GM13976 (cell line): Measurements from ENCODE around the gene METTL26.

ENCODE experiments used
- DNase-seq: peaks from one replicate; pipeline ENCODE4 v3.0.0; 2012; ENCODE audit warnings: low spot score
- CTCF ChIP-seq: IDR thresholded peaks from 2 replicates; pipeline ENCODE4 v1.5.1; 2012; ENCODE audit warnings: borderline replicate concordance, mild to moderate bottlenecking; ENCODE audit not compliant: insufficient read depth; ENCODE audit errors: extremely low read depth, missing control alignments, control extremely low read depth
- in situ Hi-C: fragments of 300-500 bp; cut with MboI; formaldehyde crosslinking; loops from one replicate; pipeline ENCODE4 v1.12.0; 2022; ENCODE audit warnings: low sequenced_read_pairs, mixed read lengths, inconsistent platforms; ENCODE audit not compliant: unreplicated experiment

METTL26 gene

DNA sequence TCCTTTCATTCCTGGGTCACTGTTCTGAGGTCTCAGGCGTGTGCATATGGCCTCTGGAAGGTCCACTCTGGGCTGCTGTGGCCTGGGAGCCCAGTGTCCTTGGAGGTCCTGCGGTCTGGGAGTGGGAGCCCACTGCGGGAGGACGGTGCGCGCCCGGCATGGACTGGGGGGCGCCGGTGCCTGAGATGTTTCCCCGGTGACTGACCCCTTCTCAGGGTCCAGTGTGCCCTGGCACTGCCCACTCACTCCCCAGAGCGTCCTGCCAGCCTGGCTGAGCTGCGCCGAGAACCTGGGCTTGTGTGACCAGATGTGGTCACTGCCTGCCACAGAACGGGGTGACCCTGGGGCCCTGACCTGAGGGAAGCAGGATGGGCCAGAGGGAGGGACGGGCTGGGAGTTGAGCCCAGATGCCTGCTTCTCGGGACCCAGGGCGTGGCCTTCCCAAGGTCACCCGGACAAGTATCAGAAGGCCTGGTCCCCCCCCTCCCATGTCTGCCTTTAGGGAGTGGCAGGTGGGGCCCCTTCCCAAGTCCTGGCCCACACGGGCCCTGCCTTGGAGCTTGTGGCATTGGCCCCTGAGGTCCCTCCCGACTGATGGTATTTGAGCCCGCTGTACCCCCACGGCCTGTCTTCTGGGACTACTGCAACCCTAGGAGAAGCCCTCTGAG lies 38.2 kb upstream of the METTL26 start:
- no peak for DNase-seq
- no peak for TF ChIP-seq CTCF
- in situ Hi-C loops = no loop called here

DNA sequence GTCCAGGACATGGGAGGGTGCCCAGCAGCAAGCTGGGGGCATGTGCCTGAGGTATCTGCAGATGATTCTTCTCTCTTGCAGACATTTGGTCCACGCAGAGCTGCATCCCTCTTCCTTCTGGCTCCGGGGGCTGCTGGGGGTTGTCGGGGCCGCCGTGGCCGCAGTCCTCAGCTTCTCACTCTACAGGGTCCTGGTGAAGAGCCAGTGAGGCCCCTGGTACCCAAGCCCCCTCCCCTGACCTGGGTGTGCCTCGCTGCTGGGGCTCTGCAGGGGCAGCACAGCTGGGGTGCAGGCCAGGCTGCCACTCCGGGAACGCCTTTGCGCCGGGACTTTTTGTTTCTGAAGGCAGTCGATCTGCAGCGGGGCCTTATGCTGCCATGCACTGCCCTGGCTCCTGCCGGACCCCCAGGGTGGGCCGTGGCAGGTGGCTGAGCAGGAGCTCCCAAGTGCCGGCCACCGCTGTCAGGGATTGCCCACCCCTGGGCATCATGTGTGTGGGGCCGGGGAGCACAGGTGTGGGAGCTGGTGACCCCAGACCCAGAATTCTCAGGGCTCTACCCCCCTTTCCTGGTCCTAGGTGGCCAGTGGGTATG lies 37.4 kb upstream of the METTL26 start:
- DNase-seq = no peak
- no peak for TF ChIP-seq CTCF
- in situ Hi-C loops = no loop called here

GRCh38 chr16:672851-673250 lies 36.7 kb upstream of the METTL26 start:
- DNase-seq = no peak
- in situ Hi-C loops = no loop called here
- no peak for TF ChIP-seq CTCF

DNA sequence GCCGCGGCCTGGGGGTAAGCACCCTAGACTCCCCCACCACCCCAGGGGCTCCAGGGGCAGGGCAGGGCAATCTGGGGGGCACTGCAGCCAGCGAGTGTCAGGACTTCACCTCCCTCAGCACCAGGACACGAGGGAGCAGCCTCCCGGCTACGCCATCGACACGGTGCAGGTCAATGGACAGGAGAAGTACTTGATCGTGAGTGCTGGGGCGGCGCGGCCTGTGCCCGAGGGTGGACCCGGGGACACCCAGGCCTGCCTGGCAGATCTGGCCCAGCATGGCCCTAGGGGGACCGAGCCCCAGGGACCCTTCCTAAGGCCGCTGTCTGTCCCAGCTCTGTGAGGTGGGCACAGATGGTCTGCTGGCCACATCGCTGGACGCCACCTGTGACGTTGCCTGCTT lies 36.3 kb upstream of the METTL26 start:
- in situ Hi-C loops = no loop called here
- no peak for DNase-seq
- TF ChIP-seq CTCF = no peak

DNA sequence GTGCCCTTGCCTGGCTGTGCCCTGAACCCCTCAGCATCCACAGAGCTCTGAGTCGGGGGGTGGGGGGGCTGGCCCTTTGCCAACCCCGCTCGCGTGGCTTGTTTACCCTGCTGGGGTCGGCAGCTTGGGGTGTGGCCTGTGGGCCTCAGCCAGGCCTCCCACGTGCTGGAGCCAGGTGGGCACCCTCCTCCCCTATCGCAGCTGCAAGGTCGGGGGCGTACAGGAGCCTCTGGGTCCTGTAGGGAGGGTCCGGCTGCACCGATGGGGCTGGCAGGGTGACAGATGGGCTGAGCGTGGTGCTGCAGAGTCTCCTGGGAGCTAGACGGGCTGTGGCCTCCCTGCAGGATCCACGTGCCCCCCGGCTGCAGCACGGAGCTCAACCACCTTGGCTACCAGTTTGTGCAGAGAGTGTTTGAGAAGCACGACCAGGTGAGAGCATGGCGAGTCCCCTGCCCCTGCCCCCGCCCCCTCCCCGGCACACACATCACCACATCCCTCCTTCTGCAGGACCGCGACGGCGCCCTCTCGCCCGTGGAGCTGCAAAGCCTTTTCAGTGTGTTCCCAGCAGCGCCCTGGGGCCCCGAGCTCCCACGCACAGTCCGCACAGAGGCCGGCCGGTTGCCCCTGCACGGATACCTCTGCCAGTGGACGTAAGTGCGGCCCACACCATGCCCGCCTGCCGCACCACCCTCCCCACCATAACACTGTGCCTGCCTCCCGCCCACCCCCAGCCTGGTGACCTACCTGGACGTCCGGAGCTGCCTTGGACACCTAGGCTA lies 35.4 kb upstream of the METTL26 start:
- DNase-seq = no peak
- in situ Hi-C loops = no loop called here
- TF ChIP-seq CTCF = no peak

DNA sequence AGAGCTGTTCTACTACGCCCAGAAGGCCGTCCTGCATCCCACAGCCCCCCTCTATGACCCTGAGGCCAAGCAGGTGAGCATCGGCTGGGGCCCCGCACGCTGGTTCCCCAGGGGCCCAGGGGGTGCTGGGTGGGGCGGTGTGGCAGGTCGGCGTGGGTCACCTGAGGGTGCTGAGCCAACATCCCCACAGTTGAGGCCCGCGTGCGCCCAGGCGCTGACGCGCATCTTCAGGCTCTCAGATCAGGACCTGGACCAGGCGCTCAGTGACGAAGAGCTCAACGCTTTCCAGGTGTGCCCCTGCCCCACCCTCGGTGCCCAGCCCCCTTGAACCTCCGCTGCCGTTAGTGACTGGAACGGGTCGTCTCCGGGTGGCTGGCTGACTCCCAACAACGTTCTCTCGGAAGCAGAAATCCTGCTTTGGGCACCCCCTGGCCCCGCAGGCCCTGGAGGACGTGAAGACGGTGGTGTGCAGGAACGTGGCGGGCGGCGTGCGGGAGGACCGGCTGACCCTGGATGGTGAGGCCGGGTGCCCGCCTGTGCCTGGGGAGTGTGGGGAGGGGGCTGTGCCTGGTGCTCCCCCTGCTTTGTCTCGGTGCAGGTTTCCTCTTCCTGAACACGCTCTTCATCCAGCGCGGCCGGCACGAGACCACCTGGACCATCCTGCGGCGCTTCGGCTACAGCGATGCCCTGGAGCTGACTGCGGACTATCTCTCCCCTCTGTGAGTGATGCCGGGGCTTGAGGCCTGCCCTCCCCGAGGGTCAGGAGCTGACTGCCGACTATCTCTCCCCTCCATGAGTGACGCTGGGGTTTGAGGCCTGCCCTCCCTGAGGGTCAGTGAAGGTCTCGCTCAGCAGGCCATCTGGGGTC lies 34.6 kb upstream of the METTL26 start:
- DNase-seq = no peak
- in situ Hi-C loops = no loop called here
- TF ChIP-seq CTCF = no peak
